Lower lobe of right lung (tissue), 2 donors: Measurements from ENCODE around the gene RANBP3L. TPM values are rescaled to one million over a fixed set of nuclear protein-coding genes. Genes with fewer than 3 reads are reported as not detected.

Experiments used
- ATAC-seq, 2 donors: fragments of 200-7000 bp; cut with Tn5 transposase; one replicate each; pipeline ENCODE4 v1.9.1; 2020 to 2022; ENCODE audit warnings: mild to moderate bottlenecking in 2 of 2, moderate library complexity in 2 of 2
- DNase-seq: peaks from one replicate; pipeline ENCODE4 v3.0.0-alpha.2; 2020
- H3K27ac ChIP-seq: fragments of 200-600 bp; one replicate; pipeline ENCODE4 v1.8.0; 2022
- H3K27me3 ChIP-seq: fragments of 200-600 bp; one replicate; pipeline ENCODE4 v1.8.0; 2022; ENCODE audit warnings: low read depth
- H3K36me3 ChIP-seq: fragments of 200-600 bp; one replicate; pipeline ENCODE4 v1.8.0; 2022; ENCODE audit warnings: mild to moderate bottlenecking
- H3K4me1 ChIP-seq: fragments of 200-600 bp; one replicate; pipeline ENCODE4 v1.8.0; 2022
- H3K4me3 ChIP-seq: fragments of 200-600 bp; one replicate; pipeline ENCODE4 v1.8.0; 2022; ENCODE audit warnings: mild to moderate bottlenecking
- H3K9me3 ChIP-seq: fragments of 200-600 bp; one replicate; pipeline ENCODE4 v1.8.0; 2022
- CTCF ChIP-seq: fragments of 200-600 bp; IDR thresholded peaks from one replicate; pipeline ENCODE4 v1.8.0; 2022; ENCODE audit warnings: antibody characterized with exemption, mild to moderate bottlenecking
- intact Hi-C: fragments of 100-400 bp; cut with DNase I; formaldehyde crosslinking; loops from one replicate; pipeline ENCODE4 v1.11.0; 2022
- total RNA-seq: library from RNA; stranded (reverse); fragmentation: NEBNext Ultra II Directional; extraction: Animal tissue kit (Norgen Biotek cat#: 25700); gene quantifications from one replicate; pipeline ENCODE4 v1.2.1, GENCODE V29; 2021
- donor health status: DM: no; HTN: yes; CAD: no; lungs with severe emphysema.

Gene RANBP3L
- total RNA-seq, 1 donor from 2014 or later: 2.8 TPM

- H3K9me3 ChIP-seq: no peaks in the 10 kb centered on the region
- TF ChIP-seq CTCF: no peak
- no peaks in the 10 kb centered on the region for H3K36me3 ChIP-seq
- H3K27ac ChIP-seq: no peak overlapping the region
- no peak overlapping the region for H3K4me3 ChIP-seq
- no peak for ATAC-seq
- intact Hi-C loops: no loop called here
- H3K4me1 ChIP-seq: peaks cover 7% of the 10 kb centered on the region
- H3K27me3 ChIP-seq: no peaks in the 10 kb centered on the region
- no peak for DNase-seq
Observed at GRCh38 chr5:36232533-36232932, 69.2 kb downstream of the RANBP3L start.

GRCh38 chr5:36230151-36230790 lies 71.4 kb downstream of the RANBP3L start:
- no peaks in the 10 kb centered on the region for H3K9me3 ChIP-seq
- H3K27me3 ChIP-seq: no peaks in the 10 kb centered on the region
- H3K4me1 ChIP-seq: peaks cover 6% of the 10 kb centered on the region
- DNase-seq: no peak
- no peak for ATAC-seq
- H3K27ac ChIP-seq: no peak overlapping the region
- no peak overlapping the region for H3K4me3 ChIP-seq
- intact Hi-C loops: no loop called here
- TF ChIP-seq CTCF: no peak
- H3K36me3 ChIP-seq: peaks cover 12% of the 10 kb centered on the region

- H3K9me3 ChIP-seq: no peaks in the 10 kb centered on the region
- intact Hi-C loops: no loop called here
- no peak overlapping the region for H3K27ac ChIP-seq
- H3K4me1 ChIP-seq: peaks cover 6% of the 10 kb centered on the region
- H3K4me3 ChIP-seq: no peak overlapping the region
- no peak for DNase-seq
- no peak for TF ChIP-seq CTCF
- peaks cover 26% of the 10 kb centered on the region for H3K36me3 ChIP-seq
- no peak for ATAC-seq
- no peaks in the 10 kb centered on the region for H3K27me3 ChIP-seq
Observed at GRCh38 chr5:36228505-36228904, 73.2 kb downstream of the RANBP3L start.

- DNase-seq (no peak), ATAC-seq (no peak)
- intact Hi-C loops: no loop called here
- no peak overlapping the region for H3K4me3 ChIP-seq
- no peaks in the 10 kb centered on the region for H3K27me3 ChIP-seq
- peaks cover 37% of the 10 kb centered on the region for H3K36me3 ChIP-seq
- no peak overlapping the region for H3K27ac ChIP-seq
- H3K9me3 ChIP-seq: no peaks in the 10 kb centered on the region
- peaks cover 6% of the 10 kb centered on the region for H3K4me1 ChIP-seq
- TF ChIP-seq CTCF: no peak
Observed at GRCh38 chr5:36227046-36227445, 74.7 kb downstream of the RANBP3L start.

GRCh38 chr5:36222620-36223019 lies 79.1 kb downstream of the RANBP3L start:
- Histone ChIP-seq H3K36me3 (peaks cover 62% of the 10 kb centered on the region), H3K4me1 (no peaks in the 10 kb centered on the region), H3K4me3 (no peak overlapping the region), H3K27ac (no peak overlapping the region), H3K27me3 (no peaks in the 10 kb centered on the region), H3K9me3 (no peaks in the 10 kb centered on the region)
- no peak for DNase-seq
- no peak for TF ChIP-seq CTCF
- ATAC-seq: no peak
- intact Hi-C loops: no loop called here
